GM12864 (cell line): Measurements from ENCODE around the gene MPG.
A peak's percentile ranks its signal among the peaks of the same experiment; 100 is the strongest.

Experiments
- DNase-seq: peaks from one replicate; pipeline ENCODE4 v3.0.0-alpha.2; 2011; ENCODE audit warnings: low read depth
- H3K4me3 ChIP-seq: 2 replicates; pipeline ENCODE4 v1.5.1; 2011; ENCODE audit warnings: mild to moderate bottlenecking, low read depth, low read length, control low read depth
- CTCF ChIP-seq: IDR thresholded peaks from 2 replicates; pipeline ENCODE4 v1.5.1; 2011; ENCODE audit warnings: low read depth, mild to moderate bottlenecking, moderate library complexity, low read length, control low read depth, inconsistent platforms; ENCODE audit errors: missing control alignments

The MPG gene

DNA sequence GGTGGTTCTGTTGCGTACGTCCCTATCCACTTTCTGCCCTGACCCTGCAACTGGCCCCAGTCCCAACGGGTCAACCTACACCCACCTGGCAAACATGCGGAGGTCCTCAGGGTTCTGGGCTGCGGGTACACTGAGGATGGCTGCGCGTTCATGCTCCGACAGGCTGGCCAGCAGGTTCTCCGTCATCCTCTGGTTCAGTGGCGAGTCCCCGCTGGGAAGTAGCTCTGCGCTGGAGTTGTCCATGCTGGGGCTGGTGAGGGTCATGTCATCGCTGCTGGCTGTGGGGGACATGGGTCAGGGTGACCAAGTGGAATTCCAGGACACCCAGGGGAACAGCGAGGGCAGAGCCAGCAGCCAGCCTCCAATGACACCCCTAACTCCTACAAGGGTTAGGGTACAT, 10.6 kb downstream of the MPG start:
- TF ChIP-seq CTCF, result no peak
- H3K4me3 ChIP-seq, result no peak overlapping the region
- no peak for DNase-seq

DNA sequence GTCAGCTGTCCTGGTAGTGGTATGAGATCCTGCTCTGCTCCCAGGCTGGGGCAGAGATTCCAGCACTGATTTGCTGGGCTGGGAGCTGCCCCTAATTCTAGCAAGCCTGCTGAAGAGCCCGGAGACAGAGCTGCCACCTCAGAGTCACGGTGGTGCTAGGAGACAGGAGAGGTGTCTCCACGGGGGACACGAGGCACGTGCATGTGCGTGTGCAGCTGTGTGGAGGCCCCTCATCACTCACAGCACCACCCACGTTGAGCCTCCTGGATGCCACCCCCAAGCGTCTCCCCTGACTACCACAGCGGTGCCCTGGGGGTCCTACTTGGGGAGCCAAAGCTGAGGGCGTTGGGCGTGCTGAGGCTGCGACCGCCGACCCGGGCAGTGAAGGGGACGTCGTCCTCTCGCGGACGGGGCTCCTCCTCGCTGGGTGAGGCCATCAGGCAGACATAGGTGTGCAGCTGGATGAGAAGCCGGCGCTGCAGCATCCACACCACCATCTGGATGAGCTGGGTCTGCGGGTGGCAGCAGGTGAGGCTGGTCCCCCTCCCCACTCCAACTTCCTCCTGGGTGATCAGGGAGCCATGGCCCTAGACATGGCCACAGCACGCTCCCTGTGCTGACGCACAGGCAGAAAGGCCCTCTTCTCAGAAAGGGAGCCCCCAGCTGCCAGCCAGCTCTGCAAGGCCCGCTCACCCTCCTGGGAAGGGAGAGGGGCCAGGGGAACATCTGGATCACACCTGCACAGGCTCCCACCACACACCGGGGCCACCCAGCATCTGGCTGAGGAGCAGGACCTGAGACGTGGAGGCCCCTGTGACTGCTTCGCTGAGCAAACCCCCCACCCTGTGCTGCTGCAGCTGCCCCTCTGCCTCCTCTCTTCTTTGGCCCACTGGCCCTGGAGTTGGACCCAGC, 11.6 kb downstream of the MPG start:
- no peak overlapping the region for H3K4me3 ChIP-seq
- DNase-seq, result no peak
- TF ChIP-seq CTCF, result no peak

- no peak overlapping the region for H3K4me3 ChIP-seq
- TF ChIP-seq CTCF, result no peak
- no peak for DNase-seq
These were observed 13.5 kb downstream of the MPG start for GRCh38 chr16:91484-91883.

DNA sequence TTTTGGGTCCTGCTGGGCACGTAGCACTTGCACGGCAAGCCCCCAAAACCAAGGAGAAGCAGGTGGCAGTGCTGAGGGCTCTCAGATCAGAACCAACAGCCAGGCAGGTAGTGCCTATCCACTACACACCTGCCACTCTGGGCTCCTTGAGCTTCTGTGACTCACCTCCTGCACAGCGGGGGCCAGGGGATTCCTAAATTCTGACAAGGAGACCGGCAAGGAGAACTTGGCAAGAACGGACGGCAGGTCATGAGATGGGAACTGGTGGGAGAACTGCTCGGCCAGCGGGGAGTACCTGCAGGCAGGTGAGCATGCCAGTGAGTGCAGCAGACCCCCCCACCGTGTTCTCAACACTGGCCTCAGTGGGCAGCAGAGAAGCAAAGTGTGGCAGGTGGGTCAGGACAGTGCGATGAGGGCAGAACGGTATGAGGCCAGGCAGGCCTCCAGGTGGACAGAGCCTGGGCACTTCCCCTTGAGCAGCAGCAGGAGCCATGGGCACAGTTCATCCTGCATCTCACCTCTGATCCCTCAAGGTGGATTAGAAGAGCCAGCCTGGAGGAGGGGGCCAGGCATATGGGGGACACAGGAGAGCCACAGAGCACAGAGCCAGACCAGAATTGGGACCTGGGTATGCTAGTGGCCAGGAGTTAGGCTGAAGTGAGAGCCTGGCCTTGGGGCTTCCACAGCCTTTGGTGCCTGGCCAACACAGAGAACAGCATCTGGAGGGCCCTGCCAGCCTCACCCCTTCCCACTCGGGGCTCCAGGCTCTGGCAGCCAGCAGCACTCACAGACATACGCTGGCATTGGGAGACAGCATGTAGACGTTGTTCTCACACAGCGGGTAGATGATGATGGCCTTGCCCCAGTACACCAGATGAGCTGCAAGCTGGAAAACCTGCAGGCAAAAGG, 14.7 kb downstream of the MPG start:
- no peak for DNase-seq
- TF ChIP-seq CTCF, result no peak
- H3K4me3 ChIP-seq, result no peak overlapping the region

GRCh38 chr16:94918-95265, 16.9 kb downstream of the MPG start:
- no peak overlapping the region for H3K4me3 ChIP-seq
- DNase-seq, result no peak
- TF ChIP-seq CTCF, result no peak

DNA sequence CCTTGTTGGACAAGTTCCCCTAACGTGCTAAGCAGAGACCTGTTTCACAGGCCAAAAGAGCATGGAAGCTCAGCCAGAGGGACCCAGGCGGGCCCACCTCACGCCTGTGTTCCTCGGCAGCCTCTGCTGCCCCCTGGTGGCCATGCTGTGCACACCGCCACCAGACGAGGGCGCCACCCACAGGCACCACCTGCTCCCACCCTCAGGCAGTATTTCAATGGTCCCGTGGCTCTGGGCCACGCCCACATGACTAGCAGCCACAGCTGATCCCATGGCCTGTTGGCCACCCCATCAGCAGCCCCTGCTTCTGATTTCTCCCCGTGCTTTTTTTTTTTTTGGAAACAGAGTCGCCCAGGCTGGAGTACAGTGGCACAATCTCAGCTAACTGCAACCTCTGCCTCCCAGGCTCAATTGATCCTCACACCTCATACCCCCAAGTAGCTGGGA, 18.9 kb downstream of the MPG start:
- H3K4me3 ChIP-seq, result no peak overlapping the region
- no peak for DNase-seq
- peak; percentile 100 for TF ChIP-seq CTCF
